ENCODE measurements around the gene TSFM. TPM values are rescaled to one million over a fixed set of nuclear protein-coding genes. Genes with fewer than 3 reads are reported as not detected.
A peak's percentile ranks its signal among the peaks of the same experiment; 100 is the strongest.

The TSFM gene
- 38.6 TPM for polyA plus RNA-seq (2013, experiment 1 of 2)
- 38.8 TPM for polyA plus RNA-seq (2013, experiment 2 of 2)

DNA sequence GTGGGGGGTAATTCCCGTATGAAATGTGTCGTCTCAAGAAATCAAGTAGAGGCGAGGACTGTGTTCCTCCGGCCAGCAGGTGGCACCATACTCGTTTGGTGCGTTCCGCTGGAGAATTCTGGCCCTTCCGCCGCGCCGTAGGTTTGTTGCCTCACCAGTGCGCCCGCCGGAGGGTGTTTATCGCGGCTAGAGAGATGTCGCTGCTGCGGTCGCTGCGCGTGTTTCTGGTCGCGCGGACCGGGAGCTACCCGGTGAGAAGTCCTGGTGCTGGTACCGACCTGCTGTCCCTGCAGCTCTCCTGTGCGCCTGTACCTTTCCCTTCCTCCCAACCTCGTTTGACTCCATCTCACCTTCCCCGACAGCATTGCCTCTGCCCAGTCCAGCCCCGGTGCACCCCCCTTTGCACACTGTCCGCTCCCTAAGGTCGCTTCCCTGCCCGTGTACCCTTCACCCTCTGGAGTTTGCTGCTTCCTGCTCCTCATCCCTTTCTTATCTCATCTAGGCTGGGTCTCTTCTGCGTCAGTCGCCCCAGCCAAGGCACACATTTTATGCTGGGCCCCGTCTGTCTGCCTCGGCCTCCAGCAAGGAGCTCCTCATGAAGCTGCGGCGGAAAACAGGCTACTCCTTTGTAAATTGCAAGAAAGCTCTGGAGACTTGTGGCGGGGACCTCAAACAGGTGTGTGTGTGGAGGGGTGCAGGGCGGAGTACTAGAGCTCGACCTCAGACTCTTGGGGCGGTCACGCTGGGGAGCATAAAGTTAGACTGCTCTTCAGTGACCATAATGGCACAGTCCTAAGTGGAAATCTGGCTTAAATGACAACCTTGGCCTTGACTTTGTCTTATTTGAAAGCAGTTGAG is at the start of gene TSFM:
TSFM (plus strand) TSS at position 180 of the 858 bp plus-strand sequence; CDS start at position 195, 15 bp downstream.
- Histone ChIP-seq H3K18ac (ENCODE audit: low read length) (no peak within 1 kb of the TSS), H3K27ac (ENCODE audit: low read depth, low read length) (no peak within 1 kb of the TSS), H3K4me2 (ENCODE audit: low read length) (peak within 1 kb of the TSS; percentile 85)

DNA sequence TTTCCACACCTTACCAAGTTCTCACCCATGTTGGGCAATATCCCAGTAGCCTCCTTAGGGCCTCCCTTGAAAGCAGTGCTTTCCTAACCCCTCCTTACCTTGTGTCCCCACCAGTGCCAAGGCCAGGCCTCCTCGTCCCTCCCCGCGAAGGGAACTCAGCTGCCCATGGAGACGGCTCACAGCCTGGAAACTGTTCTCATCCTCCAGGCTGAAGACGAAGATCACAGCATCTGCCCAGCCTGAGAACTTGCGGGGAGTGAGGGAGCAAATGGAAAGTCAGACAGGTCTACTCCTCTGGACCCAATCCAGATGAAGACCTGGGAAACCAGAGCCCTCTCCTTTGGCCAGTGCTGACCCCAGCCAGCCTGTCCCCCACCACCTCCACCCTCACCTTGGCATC is 48.7 kb upstream of the TSFM start:
- H3K36me3 ChIP-seq (ENCODE audit: control insufficient read depth, insufficient read depth, low read length), result no peaks in the 10 kb centered on the region
- peaks cover 56% of the 10 kb centered on the region for H3K27me3 ChIP-seq (ENCODE audit: insufficient read depth, low read length, poor library complexity)
- no peak overlapping the region for H3K9ac ChIP-seq (ENCODE audit: low read length)
- no peak overlapping the region for H3K23ac ChIP-seq (ENCODE audit: low read length)
- no CpG with 5 or more reads among the region's 6 CpGs for WGBS (ENCODE audit: extremely low coverage, insufficient coverage, low lambda C conversion rate)
- DNase-seq, result no peak
- H3K27ac ChIP-seq (ENCODE audit: low read depth, low read length), result no peak overlapping the region
- no peaks in the 10 kb centered on the region for H3K79me2 ChIP-seq (ENCODE audit: control insufficient read depth, insufficient read depth, low read length)
- H3K79me1 ChIP-seq (ENCODE audit: low read length), result no peaks in the 10 kb centered on the region
- H3K4ac ChIP-seq (ENCODE audit: low read depth, low read length), result no peak overlapping the region
- no peak overlapping the region for H2AK5ac ChIP-seq (ENCODE audit: low read length)
- no peak overlapping the region for H4K5ac ChIP-seq (ENCODE audit: low read length)
- no peak overlapping the region for H2BK120ac ChIP-seq (ENCODE audit: low read depth, low read length)
- no peak overlapping the region for H3K18ac ChIP-seq (ENCODE audit: low read length)
- no peak overlapping the region for H4K8ac ChIP-seq (ENCODE audit: low read depth, low read length)
- peaks cover 2% of the 10 kb centered on the region for H3K4me1 ChIP-seq (ENCODE audit: control insufficient read depth, low read depth, low read length)
- no peak overlapping the region for H3K4me2 ChIP-seq (ENCODE audit: low read length)
- H2BK15ac ChIP-seq (replicated peaks; ENCODE audit: low read depth), result no peak overlapping the region
- H2BK5ac ChIP-seq (ENCODE audit: low read length), result no peak overlapping the region
- no peak overlapping the region for H3K4me3 ChIP-seq (ENCODE audit: low read length)
- H3K56ac ChIP-seq (ENCODE audit: low read length), result no peak overlapping the region

More for the DNA sequence above, at the start of gene TSFM:
- Histone ChIP-seq H4K8ac (ENCODE audit: low read depth, low read length) (no peak within 1 kb of the TSS), H3K79me2 (ENCODE audit: control insufficient read depth, insufficient read depth, low read length) (peaks cover 8% of the 10 kb centered on the region), H2BK120ac (ENCODE audit: low read depth, low read length) (no peak within 1 kb of the TSS), H3K4me1 (ENCODE audit: control insufficient read depth, low read depth, low read length) (no peaks in the 10 kb centered on the region), H3K4ac (ENCODE audit: low read depth, low read length) (peak within 1 kb of the TSS; percentile 19), H3K79me1 (ENCODE audit: low read length) (peaks cover 5% of the 10 kb centered on the region), H2BK15ac (replicated peaks; ENCODE audit: low read depth) (no peak within 1 kb of the TSS), H2AK5ac (ENCODE audit: low read length) (no peak within 1 kb of the TSS), H2BK5ac (ENCODE audit: low read length) (no peak within 1 kb of the TSS), H3K9ac (ENCODE audit: low read length) (peak within 1 kb of the TSS; percentile 94), H3K56ac (ENCODE audit: low read length) (peak within 1 kb of the TSS; percentile 97), H4K5ac (ENCODE audit: low read length) (no peak within 1 kb of the TSS), H3K4me3 (ENCODE audit: low read length) (peak within 1 kb of the TSS; percentile 96), H3K36me3 (ENCODE audit: control insufficient read depth, insufficient read depth, low read length) (peaks cover 4% of the 10 kb centered on the region), H3K27me3 (ENCODE audit: insufficient read depth, low read length, poor library complexity) (no peaks in the 10 kb centered on the region), H3K23ac (ENCODE audit: low read length) (no peak within 1 kb of the TSS)
- WGBS (ENCODE audit: extremely low coverage, insufficient coverage, low lambda C conversion rate), result no CpG with 5 or more reads among the region's 45 CpGs
- DNase-seq, result peak; percentile 96

DNA sequence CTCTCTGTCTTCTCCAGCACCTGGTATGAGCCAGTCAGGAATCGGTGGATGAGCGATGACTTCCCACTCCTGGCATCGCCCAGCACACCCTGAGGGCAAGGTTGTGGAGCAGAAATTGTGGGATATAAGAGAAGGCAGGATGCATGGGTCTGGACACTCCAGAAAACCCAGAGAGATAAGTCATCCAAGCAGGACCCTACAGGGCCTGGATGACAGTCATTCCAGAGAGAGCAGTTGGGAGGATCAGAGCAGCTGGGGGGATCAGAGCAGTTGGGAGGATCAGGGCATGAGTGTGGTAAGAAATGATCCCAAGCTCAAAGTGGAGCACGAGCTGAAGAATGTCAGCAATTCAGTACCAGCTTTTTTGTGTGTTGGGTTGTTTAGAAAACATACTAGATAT is 48.0 kb upstream of the TSFM start:
- no peak overlapping the region for H3K4me2 ChIP-seq (ENCODE audit: low read length)
- no peak overlapping the region for H3K18ac ChIP-seq (ENCODE audit: low read length)
- no peaks in the 10 kb centered on the region for H3K79me1 ChIP-seq (ENCODE audit: low read length)
- peaks cover 2% of the 10 kb centered on the region for H3K4me1 ChIP-seq (ENCODE audit: control insufficient read depth, low read depth, low read length)
- no peak overlapping the region for H3K27ac ChIP-seq (ENCODE audit: low read depth, low read length)
- H3K4ac ChIP-seq (ENCODE audit: low read depth, low read length), result no peak overlapping the region
- no peaks in the 10 kb centered on the region for H3K36me3 ChIP-seq (ENCODE audit: control insufficient read depth, insufficient read depth, low read length)
- H3K9ac ChIP-seq (ENCODE audit: low read length), result no peak overlapping the region
- DNase-seq, result no peak
- no peak overlapping the region for H2BK120ac ChIP-seq (ENCODE audit: low read depth, low read length)
- H3K79me2 ChIP-seq (ENCODE audit: control insufficient read depth, insufficient read depth, low read length), result no peaks in the 10 kb centered on the region
- H2AK5ac ChIP-seq (ENCODE audit: low read length), result no peak overlapping the region
- WGBS (ENCODE audit: extremely low coverage, insufficient coverage, low lambda C conversion rate), result no CpG with 5 or more reads among the region's 4 CpGs
- peaks cover 60% of the 10 kb centered on the region for H3K27me3 ChIP-seq (ENCODE audit: insufficient read depth, low read length, poor library complexity)
- H3K23ac ChIP-seq (ENCODE audit: low read length), result no peak overlapping the region
- H2BK15ac ChIP-seq (replicated peaks; ENCODE audit: low read depth), result no peak overlapping the region
- no peak overlapping the region for H4K5ac ChIP-seq (ENCODE audit: low read length)
- H3K56ac ChIP-seq (ENCODE audit: low read length), result no peak overlapping the region
- H2BK5ac ChIP-seq (ENCODE audit: low read length), result no peak overlapping the region
- H3K4me3 ChIP-seq (ENCODE audit: low read length), result no peak overlapping the region
- no peak overlapping the region for H4K8ac ChIP-seq (ENCODE audit: low read depth, low read length)

DNA sequence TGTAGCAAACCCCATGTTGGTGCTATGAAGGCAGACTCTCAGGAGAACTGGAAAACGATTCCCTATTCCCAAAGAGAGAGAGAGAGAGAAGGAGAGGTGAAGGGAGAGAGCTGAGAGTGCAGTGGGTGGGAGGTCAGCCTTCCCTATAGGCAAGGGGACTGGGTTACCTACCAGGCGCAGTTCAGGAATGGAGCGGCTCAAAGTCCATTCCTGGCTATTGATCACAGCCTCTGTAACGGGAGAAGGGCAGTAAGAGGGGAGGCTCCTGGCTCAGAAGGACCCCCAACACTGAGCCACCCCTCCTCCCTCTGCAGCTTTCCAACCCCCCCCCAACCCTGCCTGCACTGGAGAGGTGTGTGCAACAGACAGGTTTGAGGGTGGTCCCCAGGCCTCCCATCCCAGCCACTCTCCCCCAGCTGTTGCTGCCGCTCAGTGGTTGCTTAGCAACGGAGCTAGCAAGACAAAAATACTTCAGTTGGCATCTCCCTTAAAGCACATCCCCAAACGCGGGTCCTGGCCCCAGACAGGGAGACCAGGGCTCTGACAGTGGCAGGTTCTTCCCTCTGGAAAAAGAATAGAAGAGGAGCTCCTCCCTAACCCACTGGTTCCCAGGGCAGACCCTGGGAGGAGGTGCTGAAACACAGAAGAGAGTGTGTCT is 47.3 kb upstream of the TSFM start:
- H3K4me3 ChIP-seq (ENCODE audit: low read length), result no peak overlapping the region
- peak; percentile 56 for DNase-seq
- H3K4me1 ChIP-seq (ENCODE audit: control insufficient read depth, low read depth, low read length), result peaks cover 2% of the 10 kb centered on the region
- no peak overlapping the region for H4K5ac ChIP-seq (ENCODE audit: low read length)
- H2AK5ac ChIP-seq (ENCODE audit: low read length), result no peak overlapping the region
- no peak overlapping the region for H2BK15ac ChIP-seq (replicated peaks; ENCODE audit: low read depth)
- H2BK120ac ChIP-seq (ENCODE audit: low read depth, low read length), result no peak overlapping the region
- no peak overlapping the region for H3K4ac ChIP-seq (ENCODE audit: low read depth, low read length)
- no peak overlapping the region for H3K23ac ChIP-seq (ENCODE audit: low read length)
- no peaks in the 10 kb centered on the region for H3K79me2 ChIP-seq (ENCODE audit: control insufficient read depth, insufficient read depth, low read length)
- no peak overlapping the region for H3K9ac ChIP-seq (ENCODE audit: low read length)
- no peaks in the 10 kb centered on the region for H3K79me1 ChIP-seq (ENCODE audit: low read length)
- no CpG with 5 or more reads among the region's 8 CpGs for WGBS (ENCODE audit: extremely low coverage, insufficient coverage, low lambda C conversion rate)
- H3K4me2 ChIP-seq (ENCODE audit: low read length), result no peak overlapping the region
- peaks cover 63% of the 10 kb centered on the region for H3K27me3 ChIP-seq (ENCODE audit: insufficient read depth, low read length, poor library complexity)
- H2BK5ac ChIP-seq (ENCODE audit: low read length), result no peak overlapping the region
- no peak overlapping the region for H3K27ac ChIP-seq (ENCODE audit: low read depth, low read length)
- H3K36me3 ChIP-seq (ENCODE audit: control insufficient read depth, insufficient read depth, low read length), result no peaks in the 10 kb centered on the region
- no peak overlapping the region for H4K8ac ChIP-seq (ENCODE audit: low read depth, low read length)
- H3K18ac ChIP-seq (ENCODE audit: low read length), result no peak overlapping the region
- H3K56ac ChIP-seq (ENCODE audit: low read length), result no peak overlapping the region

DNA sequence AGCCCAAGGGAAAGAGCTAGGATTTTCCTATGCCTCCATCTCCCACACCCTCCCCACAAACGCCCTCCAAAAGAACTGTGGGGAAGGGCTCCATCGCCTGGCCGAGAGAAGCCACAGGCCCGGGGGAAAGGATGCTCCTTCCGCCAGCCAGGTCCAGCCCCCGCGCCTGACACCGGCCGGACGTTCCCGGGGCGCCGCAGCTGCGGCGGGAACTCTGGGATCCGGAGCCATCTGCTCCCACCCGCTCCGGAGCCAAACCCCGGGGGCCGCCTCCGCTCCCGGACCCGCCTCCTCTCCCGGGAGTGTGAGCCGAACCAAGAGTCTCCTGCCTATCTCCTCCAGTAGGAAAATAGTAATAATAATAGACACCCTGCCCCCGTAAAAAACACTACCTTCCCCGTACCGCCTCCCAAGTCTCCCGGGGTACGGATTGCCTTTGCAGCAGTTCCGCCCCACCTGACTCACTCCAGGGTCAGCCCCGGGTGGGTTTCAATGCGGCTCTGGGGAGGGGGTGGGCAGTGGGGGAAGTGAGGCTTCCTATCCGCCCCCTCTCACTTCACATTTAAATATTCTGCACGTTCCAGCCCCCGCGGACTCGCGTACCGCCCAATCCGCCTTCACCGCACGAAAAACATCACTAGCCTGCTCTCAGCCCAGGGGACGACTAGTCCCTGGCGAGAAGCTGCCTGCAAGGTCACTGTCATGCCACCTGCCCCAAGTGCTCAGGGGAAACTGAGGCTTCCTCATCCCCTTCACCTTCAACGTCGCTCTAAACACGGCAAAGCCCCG is 46.4 kb upstream of the TSFM start:
- Histone ChIP-seq H3K18ac (ENCODE audit: low read length) (no peak overlapping the region), H3K9ac (ENCODE audit: low read length) (no peak overlapping the region), H3K56ac (ENCODE audit: low read length) (peak overlapping the region; percentile 34), H2BK120ac (ENCODE audit: low read depth, low read length) (no peak overlapping the region), H2BK5ac (ENCODE audit: low read length) (no peak overlapping the region), H3K27me3 (ENCODE audit: insufficient read depth, low read length, poor library complexity) (peaks cover 65% of the 10 kb centered on the region), H4K5ac (ENCODE audit: low read length) (no peak overlapping the region), H3K4me2 (ENCODE audit: low read length) (peak overlapping the region; percentile 18), H3K4me3 (ENCODE audit: low read length) (no peak overlapping the region), H3K27ac (ENCODE audit: low read depth, low read length) (no peak overlapping the region), H3K79me2 (ENCODE audit: control insufficient read depth, insufficient read depth, low read length) (no peaks in the 10 kb centered on the region), H3K4ac (ENCODE audit: low read depth, low read length) (no peak overlapping the region), H3K23ac (ENCODE audit: low read length) (no peak overlapping the region), H3K4me1 (ENCODE audit: control insufficient read depth, low read depth, low read length) (peaks cover 2% of the 10 kb centered on the region), H3K36me3 (ENCODE audit: control insufficient read depth, insufficient read depth, low read length) (no peaks in the 10 kb centered on the region), H3K79me1 (ENCODE audit: low read length) (no peaks in the 10 kb centered on the region), H2AK5ac (ENCODE audit: low read length) (no peak overlapping the region), H4K8ac (ENCODE audit: low read depth, low read length) (no peak overlapping the region), H2BK15ac (replicated peaks; ENCODE audit: low read depth) (no peak overlapping the region)
- DNase-seq, result peak; percentile 83
- no CpG with 5 or more reads among the region's 49 CpGs for WGBS (ENCODE audit: extremely low coverage, insufficient coverage, low lambda C conversion rate)
